ENCODE results near the gene RTL5. TPM values are rescaled to one million over a fixed set of nuclear protein-coding genes. Genes with fewer than 3 reads are reported as not detected.

The RTL5 gene
- total RNA-seq, 1 experiment from 2014 or later, result 2.5 TPM

DNA sequence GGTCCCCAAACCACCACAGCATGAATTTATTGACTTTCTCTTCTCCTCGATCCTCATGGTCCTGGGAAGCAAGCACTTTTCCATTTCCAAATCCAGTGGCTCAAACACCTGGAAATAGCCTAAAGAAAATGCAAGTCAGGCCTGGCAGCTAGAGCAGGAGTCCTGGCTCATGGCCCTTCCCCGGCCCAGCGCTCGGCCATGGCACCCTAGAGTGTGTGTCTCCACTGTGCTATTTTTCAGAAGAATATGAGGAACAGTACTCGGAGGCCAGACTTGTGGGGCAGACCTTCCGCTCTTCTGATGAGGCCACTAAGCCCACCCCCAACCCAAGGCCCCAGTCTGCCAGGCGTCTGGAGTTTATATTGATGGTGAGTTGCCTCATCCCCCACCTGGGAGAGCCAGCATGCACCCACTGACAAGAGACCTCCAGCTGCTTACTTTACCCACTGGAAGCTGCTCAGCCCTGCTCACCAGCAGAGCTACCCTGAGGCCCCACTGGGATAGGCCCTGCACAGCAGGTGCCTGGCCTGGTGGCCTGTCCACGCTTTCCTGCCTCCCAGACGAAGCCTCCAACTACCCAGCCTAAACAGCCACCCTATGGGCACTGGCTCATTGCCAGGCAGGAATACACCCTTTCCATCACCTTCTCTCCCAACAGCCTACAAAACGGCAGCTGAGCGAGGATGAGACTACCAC, 2.3 kb upstream of the RTL5 start:
- TF ChIP-seq, protein P1, sequence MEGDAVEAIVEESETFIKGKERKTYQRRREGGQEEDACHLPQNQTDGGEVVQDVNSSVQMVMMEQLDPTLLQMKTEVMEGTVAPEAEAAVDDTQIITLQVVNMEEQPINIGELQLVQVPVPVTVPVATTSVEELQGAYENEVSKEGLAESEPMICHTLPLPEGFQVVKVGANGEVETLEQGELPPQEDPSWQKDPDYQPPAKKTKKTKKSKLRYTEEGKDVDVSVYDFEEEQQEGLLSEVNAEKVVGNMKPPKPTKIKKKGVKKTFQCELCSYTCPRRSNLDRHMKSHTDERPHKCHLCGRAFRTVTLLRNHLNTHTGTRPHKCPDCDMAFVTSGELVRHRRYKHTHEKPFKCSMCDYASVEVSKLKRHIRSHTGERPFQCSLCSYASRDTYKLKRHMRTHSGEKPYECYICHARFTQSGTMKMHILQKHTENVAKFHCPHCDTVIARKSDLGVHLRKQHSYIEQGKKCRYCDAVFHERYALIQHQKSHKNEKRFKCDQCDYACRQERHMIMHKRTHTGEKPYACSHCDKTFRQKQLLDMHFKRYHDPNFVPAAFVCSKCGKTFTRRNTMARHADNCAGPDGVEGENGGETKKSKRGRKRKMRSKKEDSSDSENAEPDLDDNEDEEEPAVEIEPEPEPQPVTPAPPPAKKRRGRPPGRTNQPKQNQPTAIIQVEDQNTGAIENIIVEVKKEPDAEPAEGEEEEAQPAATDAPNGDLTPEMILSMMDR (IDR thresholded peaks at IDR 0.05; ENCODE audit: insufficient read depth in 1 of 2, low read depth in 1 of 2, low read length in 1 of 2, severe bottlenecking in 1 of 2, unreplicated experiment in 1 of 2), result no peak
- Histone ChIP-seq H3K27me3 (replicated peaks; ENCODE audit: control insufficient read depth, insufficient read depth, low read length) (no peaks in the 10 kb centered on the region), H3K36me3 (ENCODE audit: control insufficient read depth, insufficient read depth, low read length) (no peaks in the 10 kb centered on the region), H3K4me1 (no peaks in the 10 kb centered on the region), H3K4me3 (ENCODE audit: low read depth, low read length) (no peak overlapping the region), H3K9me3 (no peaks in the 10 kb centered on the region)
- H3K4me1 Mint-ChIP-seq (ENCODE audit: low read depth, unreplicated experiment), result no peaks in the 10 kb centered on the region
- POLR2A ChIA-PET, result no interaction called here
- H3K9me3 Mint-ChIP-seq (ENCODE audit: unreplicated experiment), result no peaks in the 10 kb centered on the region
- intact Hi-C loops (cut with micrococcal nuclease; ENCODE audit: unreplicated experiment), result no loop called here
- H3K27me3 Mint-ChIP-seq (ENCODE audit: insufficient read depth, unreplicated experiment), result peaks cover 11% of the 10 kb centered on the region
- H3K36me3 Mint-ChIP-seq (ENCODE audit: insufficient read depth, unreplicated experiment), result no peaks in the 10 kb centered on the region
- no peak for DNase-seq
- H3K4me3 Mint-ChIP-seq (ENCODE audit: unreplicated experiment), result no peak overlapping the region
- CTCF ChIA-PET, result no interaction called here
- BruUV-seq (replicated peaks), result no TSS peak
- no peak overlapping the region for H3K27ac Mint-ChIP-seq (ENCODE audit: unreplicated experiment)

DNA sequence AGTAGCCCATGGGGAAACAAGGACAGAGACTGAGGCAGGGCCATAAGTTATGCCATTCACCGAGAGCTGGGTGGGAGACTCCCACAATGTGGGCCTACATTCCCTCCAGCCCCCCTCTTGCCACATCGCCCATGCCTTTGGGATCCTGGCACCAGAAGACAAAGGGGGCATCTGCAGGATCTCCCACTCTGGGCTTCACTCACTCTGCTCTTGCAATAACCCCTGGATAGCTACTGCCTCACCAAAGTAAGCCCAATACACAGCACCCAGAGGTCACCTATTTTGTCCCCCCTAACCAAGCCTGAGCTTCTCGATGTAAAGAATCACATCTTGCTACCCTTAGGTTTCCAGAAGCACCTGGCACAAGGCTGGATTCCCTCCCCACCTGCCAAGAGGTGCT, 741 bp upstream of the RTL5 start:
- peak overlapping the region; percentile 67 for H3K4me3 Mint-ChIP-seq (ENCODE audit: unreplicated experiment)

DNA sequence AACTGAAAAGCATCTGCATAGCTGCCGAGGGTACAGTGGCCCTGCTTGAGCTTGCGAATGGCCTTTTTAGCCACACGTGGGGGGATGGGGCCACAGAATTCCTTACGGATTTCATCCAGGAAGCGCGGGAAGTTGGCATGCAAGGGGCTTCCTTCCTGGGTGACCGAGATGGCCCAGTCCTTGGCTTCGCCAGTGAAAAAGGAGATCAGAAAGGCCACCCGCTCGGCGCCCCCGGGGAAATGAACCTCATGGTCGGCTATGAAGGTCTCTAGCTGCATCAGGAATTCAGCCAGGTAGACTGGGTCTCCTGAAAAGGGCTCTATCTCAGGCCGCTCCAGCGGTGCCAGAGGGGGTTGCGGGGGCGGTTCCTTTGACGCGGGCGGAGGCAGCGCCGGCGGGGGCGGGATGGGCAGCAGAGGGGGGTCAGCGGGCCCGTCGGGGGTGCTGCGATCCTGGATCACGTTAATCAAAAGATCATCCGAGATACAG, 909 bp downstream of the RTL5 start:
- Mint-ChIP-seq H3K9me3 (ENCODE audit: unreplicated experiment) (no peaks in the 10 kb centered on the region), H3K36me3 (ENCODE audit: insufficient read depth, unreplicated experiment) (no peaks in the 10 kb centered on the region), H3K27me3 (ENCODE audit: insufficient read depth, unreplicated experiment) (peaks cover 11% of the 10 kb centered on the region), H3K4me1 (ENCODE audit: low read depth, unreplicated experiment) (no peaks in the 10 kb centered on the region), H3K4me3 (ENCODE audit: unreplicated experiment) (peak overlapping the region; percentile 13), H3K27ac (ENCODE audit: unreplicated experiment) (no peak overlapping the region)
- Histone ChIP-seq H3K9me3 (no peaks in the 10 kb centered on the region), H3K27me3 (replicated peaks; ENCODE audit: control insufficient read depth, insufficient read depth, low read length) (no peaks in the 10 kb centered on the region), H3K36me3 (ENCODE audit: control insufficient read depth, insufficient read depth, low read length) (no peaks in the 10 kb centered on the region), H3K4me3 (ENCODE audit: low read depth, low read length) (peak overlapping the region; percentile 36), H3K4me1 (no peaks in the 10 kb centered on the region)
- TF ChIP-seq, protein P1 (IDR thresholded peaks at IDR 0.05; ENCODE audit: insufficient read depth in 1 of 2, low read depth in 1 of 2, low read length in 1 of 2, severe bottlenecking in 1 of 2, unreplicated experiment in 1 of 2), result no peak
- ChIA-PET CTCF (no interaction called here), POLR2A (no interaction called here)
- DNase-seq, result no peak
- intact Hi-C loops (cut with micrococcal nuclease; ENCODE audit: unreplicated experiment), result no loop called here
- no TSS peak for BruUV-seq (replicated peaks)

More for the DNA sequence above, 741 bp upstream of the RTL5 start:
- CTCF ChIA-PET, result interaction anchor here (0.5 to 1.6 kb wide), 4 partner anchors 103 to 175 kb away, joined by 3 to 8 read pairs (median 5); partner anchors contain the start of gene RPS4X
- Histone ChIP-seq H3K27me3 (replicated peaks; ENCODE audit: control insufficient read depth, insufficient read depth, low read length) (no peaks in the 10 kb centered on the region), H3K9me3 (no peaks in the 10 kb centered on the region), H3K36me3 (ENCODE audit: control insufficient read depth, insufficient read depth, low read length) (no peaks in the 10 kb centered on the region), H3K4me3 (ENCODE audit: low read depth, low read length) (no peak overlapping the region), H3K4me1 (no peaks in the 10 kb centered on the region)
- TF ChIP-seq, protein P1 (IDR thresholded peaks at IDR 0.05; ENCODE audit: insufficient read depth in 1 of 2, low read depth in 1 of 2, low read length in 1 of 2, severe bottlenecking in 1 of 2, unreplicated experiment in 1 of 2), result no peak
- no peaks in the 10 kb centered on the region for H3K9me3 Mint-ChIP-seq (ENCODE audit: unreplicated experiment)
- H3K36me3 Mint-ChIP-seq (ENCODE audit: insufficient read depth, unreplicated experiment), result no peaks in the 10 kb centered on the region
- H3K27me3 Mint-ChIP-seq (ENCODE audit: insufficient read depth, unreplicated experiment), result peaks cover 11% of the 10 kb centered on the region
- H3K4me1 Mint-ChIP-seq (ENCODE audit: low read depth, unreplicated experiment), result no peaks in the 10 kb centered on the region
- H3K27ac Mint-ChIP-seq (ENCODE audit: unreplicated experiment), result no peak overlapping the region
- no TSS peak for BruUV-seq (replicated peaks)
- DNase-seq, result no peak
- intact Hi-C loops (cut with micrococcal nuclease; ENCODE audit: unreplicated experiment), result no loop called here
- POLR2A ChIA-PET, result interaction anchor here (0.6 to 1.1 kb wide), 3 partner anchors 49 to 114 kb away, joined by 3 to 6 read pairs (median 5); partner anchors contain the start of genes ERCC6L and PIN4
